Left lung (tissue), 10 donors: ENCODE measurements around the gene PRDX4. TPM values are rescaled to one million over a fixed set of nuclear protein-coding genes. Genes with fewer than 3 reads are reported as not detected.
A peak's percentile ranks its signal among the peaks of the same experiment; 100 is the strongest.
"Not testable (repeated sequence)": the region's sequence is repeated elsewhere in the genome, so short reads cannot be mapped to it uniquely, and the experiment has no call there.

Experiments
- ATAC-seq: fragments of 200-7000 bp; cut with Tn5 transposase; one replicate; pipeline ENCODE4 v1.9.1; 2020; ENCODE audit warnings: moderate library complexity
- DNase-seq, 4 donors: peaks; one replicate each; pipeline ENCODE4 v3.0.0-alpha.2; 2013 to 2020
- H3K27ac ChIP-seq, 2 donors: fragments of 200-600 bp; sonication (generic) in 1 of 2; one replicate each; pipeline versions ENCODE4 v1.5.0 to v1.8.0; 2020 to 2021
- H3K27me3 ChIP-seq, 2 donors: fragments of 200-600 bp; sonication (generic) in 1 of 2; one replicate each; pipeline versions ENCODE4 v1.5.0 to v1.8.0; 2020 to 2021
- H3K36me3 ChIP-seq, 2 donors: fragments of 200-600 bp; sonication (generic) in 1 of 2; one replicate each; pipeline versions ENCODE4 v1.5.0 to v1.8.0; 2020 to 2021
- H3K4me1 ChIP-seq, 2 donors: fragments of 200-600 bp; one replicate each; pipeline ENCODE4 v1.8.0; 2021
- H3K4me3 ChIP-seq, 2 donors: fragments of 200-600 bp; sonication (generic) in 1 of 2; one replicate each; pipeline versions ENCODE4 v1.5.0 to v1.8.0; 2020 to 2021; ENCODE audit warnings: mild to moderate bottlenecking in 1 of 2
- H3K9me3 ChIP-seq, 2 donors: fragments of 200-600 bp; sonication (generic) in 1 of 2; one replicate each; pipeline versions ENCODE4 v1.5.0 to v1.8.0; 2020 to 2021
- CTCF ChIP-seq, 2 donors: fragments of 200-600 bp; sonication (generic) in 1 of 2; IDR thresholded peaks; one replicate each; pipeline versions ENCODE4 v1.5.0 to v1.8.0; 2021; ENCODE audit warnings: antibody characterized with exemption in 2 of 2
- intact Hi-C, 2 donors: fragments of 100-400 bp; cut with DNase I; formaldehyde crosslinking; loops; one replicate each; pipeline versions ENCODE4 v1.11.2 to v1.14.2; 2022
- polyA plus RNA-seq, 6 donors: library from polyadenylated mRNA; unstranded; fragments of 120-200 nt; gene quantifications; one replicate each; pipeline ENCODE4 v1.2.1, GENCODE V29; 2013; ENCODE audit not compliant: insufficient read length in 6 of 6
- total RNA-seq, 2 donors: library from RNA; stranded (reverse); fragmentation: NEBNext Ultra II Directional; extraction: Animal tissue kit (Norgen Biotek cat#: 25700); gene quantifications; one replicate each; pipeline ENCODE4 v1.2.1, GENCODE V29; 2021
- donor health status: DM: no; HTN: yes; CAD: no.
- donor health status: DM: no; HTN: no; CAD: no.

PRDX4 gene
- total and polyA plus RNA-seq, 8 donors: 91.5 to 115 (median 101) TPM

- peak overlapping the region in 1 of 2 donors; percentile 79 for H3K27ac ChIP-seq
- intact Hi-C loops: no loop called here
Measured at GRCh38 chrX:23666282-23666681, 1.0 kb upstream of the PRDX4 start.

GRCh38 chrX:23668335-23668734 lies 1.0 kb downstream of the PRDX4 start:
- Histone ChIP-seq H3K27me3 (no peaks in the 10 kb centered on the region), H3K36me3 (no peaks in the 10 kb centered on the region), H3K4me3 (peak overlapping the region; percentile 45 to 58), H3K4me1 (peaks cover 0 to 4% of the 10 kb centered on the region in 2 donors), H3K27ac (no peak overlapping the region), H3K9me3 (no peaks in the 10 kb centered on the region)
- ATAC-seq (no peak), DNase-seq (no peak)
- intact Hi-C loops: no loop called here
- no peak for TF ChIP-seq CTCF (IDR thresholded peaks at IDR 0.05)

More at GRCh38 chrX:23666282-23666681, 1.0 kb upstream of the PRDX4 start:
- no peak for TF ChIP-seq CTCF (IDR thresholded peaks at IDR 0.05)
- Histone ChIP-seq H3K27me3 (no peaks in the 10 kb centered on the region), H3K4me3 (no peak overlapping the region), H3K9me3 (no peaks in the 10 kb centered on the region), H3K36me3 (no peaks in the 10 kb centered on the region), H3K4me1 (peaks cover 0 to 4% of the 10 kb centered on the region in 2 donors)
- DNase-seq (peak in 1 of 4 donors; percentile 78), ATAC-seq (no peak)

GRCh38 chrX:23670528-23670927 lies 3.2 kb downstream of the PRDX4 start:
- H3K4me1 ChIP-seq: peaks cover 0 to 4% of the 10 kb centered on the region in 2 donors
- H3K4me3 ChIP-seq: no peak overlapping the region
- DNase-seq (no peak), ATAC-seq (no peak)
- H3K27me3 ChIP-seq: no peaks in the 10 kb centered on the region
- no peaks in the 10 kb centered on the region for H3K36me3 ChIP-seq
- H3K27ac ChIP-seq: no peak overlapping the region
- H3K9me3 ChIP-seq: no peaks in the 10 kb centered on the region
- intact Hi-C loops: no loop called here
- no peak for TF ChIP-seq CTCF (IDR thresholded peaks at IDR 0.05)

GRCh38 chrX:23673108-23673507 lies 5.8 kb downstream of the PRDX4 start:
- Histone ChIP-seq H3K27ac (no peak overlapping the region), H3K9me3 (no peaks in the 10 kb centered on the region), H3K4me1 (peaks cover 0 to 4% of the 10 kb centered on the region in 2 donors), H3K4me3 (no peak overlapping the region), H3K27me3 (no peaks in the 10 kb centered on the region), H3K36me3 (no peaks in the 10 kb centered on the region)
- ATAC-seq (no peak), DNase-seq (no peak)
- intact Hi-C loops: no loop called here
- no peak for TF ChIP-seq CTCF (IDR thresholded peaks at IDR 0.05)

GRCh38 chrX:23676486-23676885 lies 9.2 kb downstream of the PRDX4 start:
- H3K9me3 ChIP-seq, H3K4me1 ChIP-seq, ATAC-seq, H3K4me3 ChIP-seq, H3K27me3 ChIP-seq, intact Hi-C loops, H3K36me3 ChIP-seq, DNase-seq, H3K27ac ChIP-seq: not testable (repeated sequence)

- no peak overlapping the region for H3K27ac ChIP-seq
- H3K4me3 ChIP-seq: no peak overlapping the region
- no peak for TF ChIP-seq CTCF (IDR thresholded peaks at IDR 0.05)
- no peak for ATAC-seq
- no peaks in the 10 kb centered on the region for H3K36me3 ChIP-seq
- H3K4me1 ChIP-seq: no peaks in the 10 kb centered on the region
- no peaks in the 10 kb centered on the region for H3K9me3 ChIP-seq
- no peaks in the 10 kb centered on the region for H3K27me3 ChIP-seq
- DNase-seq: no peak
- intact Hi-C loops: loop anchor here in 1 of 2 donors (10.0 kb wide), 1 partner anchor 213 kb away; the partner anchor contains the start of genes APOO and CXorf58
Measured at GRCh38 chrX:23692166-23692565, 24.9 kb downstream of the PRDX4 start.
